PC-9 (cell line): Measurements from ENCODE around the gene PBX4. TPM values are rescaled to one million over a fixed set of nuclear protein-coding genes. Genes with fewer than 3 reads are reported as not detected.

Experiments
- BruUV-seq: library from RNA; stranded (reverse); fragments of 400-500 nt; replicated peaks from 2 replicates; lab custom pipeline; 2021; lab: Mats Ljungman, UMichigan
- CTCF ChIA-PET: fragments of 300-600 bp; sonication (Branson Sonifier 250); formaldehyde crosslinking; loops from one replicate; lab custom pipeline; 2022; ENCODE audit warnings: antibody characterized with exemption; lab: Charles Lee
- POLR2A ChIA-PET: fragments of 300-600 bp; sonication (Branson Sonifier 250); formaldehyde crosslinking; loops from one replicate; lab custom pipeline; 2022; ENCODE audit warnings: antibody characterized with exemption; ENCODE audit not compliant: unreplicated experiment; lab: Charles Lee
- DNase-seq, 2 experiments: peaks; one replicate each; pipeline versions ENCODE4 v3.0.0 to v3.0.0-alpha.2; 2015 to 2022; ENCODE audit warnings: mixed read lengths in 1 of 2
- H2AFZ ChIP-seq: fragments of 200-600 bp; sonication (generic); 2 replicates; pipeline ENCODE4 v1.8.1; 2017; ENCODE audit warnings: antibody characterized with exemption
- H3F3A ChIP-seq: fragments of 200-600 bp; sonication (generic); 2 replicates; pipeline ENCODE4 v1.8.1; 2017; ENCODE audit warnings: antibody characterized with exemption, mild to moderate bottlenecking, low read depth; ENCODE audit not compliant: insufficient read depth
- H3K27ac ChIP-seq: fragments of 200-600 bp; sonication (generic); 2 replicates; pipeline ENCODE4 v1.6.1; 2016; ENCODE audit warnings: mixed run types
- H3K27me3 ChIP-seq: fragments of 200-600 bp; sonication (generic); 2 replicates; pipeline ENCODE4 v1.6.1; 2016; ENCODE audit warnings: low read depth, mixed run types; ENCODE audit not compliant: insufficient read depth
- H3K36me3 ChIP-seq: fragments of 200-600 bp; sonication (generic); 2 replicates; pipeline ENCODE4 v1.6.1; 2016; ENCODE audit warnings: low read depth, mixed run types
- H3K4me1 ChIP-seq: fragments of 200-600 bp; sonication (generic); replicated peaks from 2 replicates; pipeline ENCODE4 v1.6.1; 2016; ENCODE audit warnings: mixed run types; ENCODE audit not compliant: insufficient read depth
- H3K4me2 ChIP-seq: fragments of 200-600 bp; sonication (generic); 2 replicates; pipeline ENCODE4 v1.6.1; 2017; ENCODE audit warnings: mixed run types
- H3K4me3 ChIP-seq: fragments of 200-600 bp; sonication (generic); 2 replicates; pipeline ENCODE4 v1.6.1; 2016; ENCODE audit warnings: mixed run types
- H3K79me2 ChIP-seq: fragments of 200-600 bp; sonication (generic); 2 replicates; pipeline ENCODE4 v1.6.1; 2017; ENCODE audit warnings: low read depth, mixed run types
- H3K9me2 ChIP-seq: fragments of 200-600 bp; sonication (generic); 2 replicates; pipeline ENCODE4 v1.8.1; 2017; ENCODE audit warnings: mild to moderate bottlenecking; ENCODE audit not compliant: insufficient read depth
- H3K9me3 ChIP-seq: fragments of 200-600 bp; sonication (generic); 2 replicates; pipeline ENCODE4 v1.8.1; 2016; ENCODE audit warnings: low read depth; ENCODE audit not compliant: insufficient read depth
- H4K20me1 ChIP-seq: fragments of 200-600 bp; sonication (generic); 2 replicates; pipeline ENCODE4 v1.8.1; 2017; ENCODE audit not compliant: insufficient read depth
- EZH2 ChIP-seq: fragments of 200-600 bp; sonication (generic); IDR thresholded peaks from 2 replicates; pipeline ENCODE4 v1.8.0; 2017; ENCODE audit warnings: antibody characterized with exemption, low read depth
- intact Hi-C: fragments of 100-400 bp; cut with micrococcal nuclease; formaldehyde crosslinking; loops from one replicate; pipeline ENCODE4 v1.10.0; 2022; ENCODE audit not compliant: unreplicated experiment
- total RNA-seq: library from RNA; stranded (reverse); gene quantifications from 2 replicates; pipeline ENCODE4 v1.2.3, GENCODE V29; 2021
- TF ChIP-seq, protein P1 (sequence below): fragments of 200-600 bp; sonication (generic); conservative IDR thresholded peaks from 2 replicates; pipeline ENCODE4 v1.6.1; 2017; ENCODE audit warnings: mixed run types, antibody characterized with exemption, mild to moderate bottlenecking, moderate library complexity

Gene PBX4
- total RNA-seq, 1 experiment from 2014 or later = 5.7 TPM

GRCh38 chr19:19619849-19620210, 1.3 kb upstream of the PBX4 start:
- intact Hi-C loops = no loop called here
- H3K36me3 ChIP-seq = no peaks in the 10 kb centered on the region
- no peaks in the 10 kb centered on the region for H3K9me3 ChIP-seq
- no peak for DNase-seq
- H3K4me1 ChIP-seq = peaks cover 34% of the 10 kb centered on the region
- H2AFZ ChIP-seq = no peak overlapping the region
- peaks cover 34% of the 10 kb centered on the region for H3F3A ChIP-seq
- peaks cover 10% of the 10 kb centered on the region; the same call in 1 of the 2 replicates for H3K79me2 ChIP-seq
- ChIA-PET CTCF (interaction anchor here (0.6 to 0.9 kb wide), 2 partner anchors 65 to 618 kb away, joined by 5 to 7 read pairs; no protein-coding TSS in a partner anchor), POLR2A (no interaction called here)
- H3K27me3 ChIP-seq = no peaks in the 10 kb centered on the region
- no peak overlapping the region for H3K27ac ChIP-seq
- H4K20me1 ChIP-seq = no peaks in the 10 kb centered on the region
- BruUV-seq = no TSS peak
- no peak overlapping the region for H3K4me2 ChIP-seq
- H3K9me2 ChIP-seq = no peaks in the 10 kb centered on the region
- H3K4me3 ChIP-seq = no peak overlapping the region
- TF ChIP-seq, protein P1, sequence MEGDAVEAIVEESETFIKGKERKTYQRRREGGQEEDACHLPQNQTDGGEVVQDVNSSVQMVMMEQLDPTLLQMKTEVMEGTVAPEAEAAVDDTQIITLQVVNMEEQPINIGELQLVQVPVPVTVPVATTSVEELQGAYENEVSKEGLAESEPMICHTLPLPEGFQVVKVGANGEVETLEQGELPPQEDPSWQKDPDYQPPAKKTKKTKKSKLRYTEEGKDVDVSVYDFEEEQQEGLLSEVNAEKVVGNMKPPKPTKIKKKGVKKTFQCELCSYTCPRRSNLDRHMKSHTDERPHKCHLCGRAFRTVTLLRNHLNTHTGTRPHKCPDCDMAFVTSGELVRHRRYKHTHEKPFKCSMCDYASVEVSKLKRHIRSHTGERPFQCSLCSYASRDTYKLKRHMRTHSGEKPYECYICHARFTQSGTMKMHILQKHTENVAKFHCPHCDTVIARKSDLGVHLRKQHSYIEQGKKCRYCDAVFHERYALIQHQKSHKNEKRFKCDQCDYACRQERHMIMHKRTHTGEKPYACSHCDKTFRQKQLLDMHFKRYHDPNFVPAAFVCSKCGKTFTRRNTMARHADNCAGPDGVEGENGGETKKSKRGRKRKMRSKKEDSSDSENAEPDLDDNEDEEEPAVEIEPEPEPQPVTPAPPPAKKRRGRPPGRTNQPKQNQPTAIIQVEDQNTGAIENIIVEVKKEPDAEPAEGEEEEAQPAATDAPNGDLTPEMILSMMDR = no peak
- TF ChIP-seq EZH2 = no peak

DNA sequence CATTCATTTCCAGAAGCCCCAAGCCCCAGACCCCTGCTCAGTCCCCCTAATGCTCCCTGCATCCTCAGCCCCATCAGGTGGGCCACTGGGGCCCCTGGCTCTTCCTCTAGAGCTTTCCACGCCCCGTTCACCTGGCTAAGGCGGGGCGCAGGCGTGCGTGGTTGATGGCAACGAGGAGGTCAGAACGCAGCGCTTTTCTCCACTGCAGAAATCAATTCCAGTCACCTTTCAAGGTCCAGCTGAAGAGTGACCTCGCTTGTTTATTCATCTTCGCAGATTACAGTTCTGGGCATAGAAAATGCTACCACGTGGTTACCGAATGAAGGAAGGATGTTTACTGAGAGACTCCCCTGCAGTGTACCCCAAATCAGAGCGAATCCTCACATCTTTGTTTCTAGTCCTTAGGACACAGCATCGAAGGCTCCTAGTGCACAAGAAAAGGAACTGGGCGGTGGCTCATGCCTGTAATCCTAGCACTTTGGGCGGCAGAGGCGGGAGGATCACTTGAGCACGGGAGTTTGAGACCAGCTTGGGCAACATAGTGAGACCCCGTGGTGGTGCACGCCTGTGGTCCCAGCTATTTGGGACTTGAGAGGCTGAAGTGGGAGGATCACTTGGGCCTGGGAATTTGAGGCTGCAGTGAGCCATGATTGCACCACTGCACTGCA, 828 bp upstream of the PBX4 start:
- H4K20me1 ChIP-seq = no peaks in the 10 kb centered on the region
- H3K27ac ChIP-seq = no peak overlapping the region
- H2AFZ ChIP-seq = no peak overlapping the region
- no peaks in the 10 kb centered on the region for H3K27me3 ChIP-seq
- no peaks in the 10 kb centered on the region for H3K36me3 ChIP-seq
- no TSS peak for BruUV-seq
- DNase-seq = no peak
- peaks cover 39% of the 10 kb centered on the region for H3K4me1 ChIP-seq
- POLR2A ChIA-PET = no interaction called here
- CTCF ChIA-PET = interaction anchor here (0.6 kb wide), 1 partner anchor 618 kb away, joined by 7 read pairs; no protein-coding TSS in a partner anchor
- peak overlapping the region; percentile 85 for H3K4me2 ChIP-seq
- H3K79me2 ChIP-seq = peaks cover 15% of the 10 kb centered on the region
- TF ChIP-seq, protein P1 = no peak
- TF ChIP-seq EZH2 = no peak
- intact Hi-C loops = no loop called here
- H3K9me3 ChIP-seq = no peaks in the 10 kb centered on the region
- H3K4me3 ChIP-seq = no peak overlapping the region
- H3F3A ChIP-seq = peaks cover 39% of the 10 kb centered on the region
- no peaks in the 10 kb centered on the region for H3K9me2 ChIP-seq

DNA sequence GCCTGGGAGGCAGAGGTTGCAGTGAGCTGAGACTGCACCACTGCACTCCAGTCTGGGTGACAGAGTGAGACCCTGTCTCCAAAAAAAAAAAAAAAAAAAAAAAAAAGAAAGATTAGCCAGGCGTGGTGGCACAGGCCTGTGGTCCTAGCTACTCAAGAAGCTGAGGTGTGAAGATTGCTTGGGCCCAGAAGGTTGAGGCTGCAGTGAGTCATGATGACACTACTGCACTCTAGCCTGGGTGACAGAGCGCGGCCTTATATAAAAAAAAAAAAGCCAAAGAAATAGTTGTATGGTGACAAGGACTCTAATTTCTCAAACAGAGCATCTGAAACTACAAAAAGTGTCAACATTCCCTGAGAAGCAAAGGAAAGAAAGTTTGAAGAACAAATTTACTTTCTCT, 3.4 kb downstream of the PBX4 start:
- TF ChIP-seq, protein P1 = no peak
- TF ChIP-seq EZH2 = no peak
- no peaks in the 10 kb centered on the region for H3K36me3 ChIP-seq
- H4K20me1 ChIP-seq = no peaks in the 10 kb centered on the region
- DNase-seq = peak; percentile 53 to 91
- H3K27me3 ChIP-seq = no peaks in the 10 kb centered on the region
- ChIA-PET POLR2A (interaction anchor here (0.6 to 0.7 kb wide), 2 partner anchors 13 to 206 kb away, joined by 5 to 7 read pairs; partner anchors contain the start of genes LPAR2 and ZNF506), CTCF (no interaction called here)
- H3K4me3 ChIP-seq = no peak overlapping the region
- H2AFZ ChIP-seq = no peak overlapping the region
- no TSS peak for BruUV-seq
- H3K27ac ChIP-seq = peak overlapping the region; percentile 87
- H3K79me2 ChIP-seq = peaks cover 21% of the 10 kb centered on the region
- intact Hi-C loops = no loop called here
- H3F3A ChIP-seq = peaks cover 54% of the 10 kb centered on the region
- H3K4me1 ChIP-seq = peaks cover 60% of the 10 kb centered on the region
- H3K9me2 ChIP-seq = no peaks in the 10 kb centered on the region
- no peaks in the 10 kb centered on the region for H3K9me3 ChIP-seq
- H3K4me2 ChIP-seq = peak overlapping the region; percentile 47
